Stimulated activated CD4-positive, alpha-beta T cell treated with anti-CD3 and anti-CD28 coated beads, Interleukin-15, amount 100 ng/mL, for 24 hours (primary cell): Measurements from ENCODE around the gene COLGALT1.
"Not testable (repeated sequence)": the region's sequence is repeated elsewhere in the genome, so short reads cannot be mapped to it uniquely, and the experiment has no call there.

ENCODE experiments used
- DNase-seq: peaks from one replicate; pipeline ENCODE4 v3.0.0-alpha.2; 2020

The COLGALT1 gene

GRCh38 chr19:17534767-17535166, 20.7 kb upstream of the COLGALT1 start:
- no peak for DNase-seq

DNA sequence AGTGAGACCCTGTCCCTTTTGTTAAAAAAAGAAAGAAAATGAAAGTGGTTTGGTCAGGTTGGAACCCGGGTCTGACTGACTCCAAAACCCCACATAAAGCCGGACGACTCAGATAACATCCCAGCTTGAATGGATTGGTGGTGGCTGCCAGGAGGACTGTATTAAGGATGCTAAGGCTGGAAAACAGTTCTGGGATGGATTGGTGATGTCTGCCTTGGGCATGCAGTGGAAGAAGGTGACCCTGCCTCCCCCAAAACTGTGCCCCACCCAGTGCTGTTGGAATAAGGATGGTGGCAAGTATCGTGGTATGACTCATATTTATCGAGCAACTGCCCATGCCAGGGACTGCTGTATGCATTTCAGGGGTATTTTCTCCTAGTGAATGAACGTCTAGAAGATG, 18.5 kb upstream of the COLGALT1 start:
- no peak for DNase-seq

DNA sequence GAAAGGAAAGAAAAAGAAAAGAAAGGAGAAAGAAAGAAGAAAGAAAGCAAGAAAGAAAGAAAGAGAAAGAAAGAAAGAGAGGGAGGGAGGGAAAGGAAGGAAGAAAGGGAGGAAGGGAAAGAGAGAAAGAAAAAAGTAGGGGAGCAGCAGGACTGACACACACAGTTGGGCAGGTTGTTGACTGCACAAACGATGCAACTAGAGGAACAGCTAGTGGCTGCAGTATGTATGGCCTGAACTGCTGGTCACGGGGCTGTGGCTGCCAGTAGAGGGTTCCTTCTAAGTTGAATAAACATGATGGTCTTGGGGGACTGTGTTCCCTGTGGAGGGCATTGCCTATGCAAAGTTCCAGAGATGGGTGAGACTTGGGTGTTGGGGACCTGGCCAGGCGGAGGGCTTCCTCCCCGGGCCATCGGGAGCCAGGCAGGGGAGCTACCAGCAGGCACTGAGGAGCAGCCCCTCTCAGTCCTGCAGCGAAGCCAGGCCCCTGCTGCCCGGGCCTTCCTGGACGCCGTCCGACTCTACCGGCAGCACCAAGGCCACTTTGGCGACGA, 16.7 kb upstream of the COLGALT1 start:
- no peak for DNase-seq

DNA sequence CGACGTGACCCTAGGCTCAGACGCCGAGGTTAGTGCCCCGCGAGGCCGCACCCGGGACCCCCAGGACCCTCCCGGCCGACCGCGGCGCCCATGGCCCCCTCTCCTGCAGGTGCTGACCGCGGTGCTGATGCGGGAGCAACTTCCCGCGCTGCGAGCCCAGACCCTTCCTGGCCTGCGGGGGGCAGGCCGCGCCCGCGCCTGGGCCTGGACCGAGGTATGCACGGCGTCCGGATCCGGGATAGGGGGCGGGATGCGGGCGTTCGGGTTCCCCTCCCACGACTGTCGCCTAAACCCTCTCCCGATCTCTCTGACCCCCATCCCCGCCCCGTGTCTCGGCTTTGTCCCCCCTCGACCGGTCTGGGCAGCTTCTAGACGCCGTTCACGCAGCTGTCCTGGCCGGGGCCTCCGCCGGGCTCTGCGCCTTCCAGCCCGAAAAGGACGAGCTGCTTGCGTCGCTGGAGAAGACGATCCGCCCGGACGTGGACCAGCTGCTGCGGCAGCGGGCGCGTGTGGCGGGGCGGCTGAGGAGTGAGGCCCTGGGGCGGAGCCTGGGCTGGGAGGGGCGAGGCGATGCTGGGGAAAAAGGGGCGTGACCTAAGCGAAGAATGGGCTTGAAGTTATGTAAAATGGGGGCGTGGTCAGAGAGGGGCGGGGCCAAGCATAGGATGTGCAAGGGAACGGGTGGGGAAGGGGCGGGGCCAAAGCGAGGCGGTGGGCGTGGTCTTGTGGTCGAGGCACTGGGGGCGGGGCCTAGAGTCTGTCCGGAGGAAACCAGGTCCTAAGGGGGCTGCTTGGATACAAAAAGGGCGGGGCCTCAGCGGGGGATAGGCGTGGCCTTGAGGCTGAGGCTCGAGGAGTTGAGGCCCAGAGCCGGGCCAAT, 16.0 kb upstream of the COLGALT1 start:
- DNase-seq: peak; percentile 97

DNA sequence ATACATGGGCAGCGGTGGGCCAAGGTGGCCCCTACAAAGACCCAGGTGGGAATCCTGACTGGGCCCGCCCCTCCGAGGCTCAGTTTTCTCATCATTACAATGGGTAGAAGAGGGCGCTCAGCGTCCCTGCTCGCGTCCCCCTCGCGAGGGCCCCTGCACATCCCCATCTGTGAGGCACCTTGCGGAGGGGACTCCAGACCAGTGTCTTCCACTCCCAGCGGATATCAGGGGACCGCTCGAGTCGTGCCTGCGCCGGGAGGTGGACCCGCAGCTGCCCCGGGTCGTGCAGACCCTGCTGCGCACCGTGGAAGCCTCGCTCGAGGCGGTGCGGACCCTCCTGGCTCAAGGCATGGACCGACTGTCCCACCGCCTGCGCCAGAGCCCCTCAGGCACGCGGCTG, 15.3 kb upstream of the COLGALT1 start:
- DNase-seq: no peak

GRCh38 chr19:17541184-17541759, 14.2 kb upstream of the COLGALT1 start:
- no peak for DNase-seq

DNA sequence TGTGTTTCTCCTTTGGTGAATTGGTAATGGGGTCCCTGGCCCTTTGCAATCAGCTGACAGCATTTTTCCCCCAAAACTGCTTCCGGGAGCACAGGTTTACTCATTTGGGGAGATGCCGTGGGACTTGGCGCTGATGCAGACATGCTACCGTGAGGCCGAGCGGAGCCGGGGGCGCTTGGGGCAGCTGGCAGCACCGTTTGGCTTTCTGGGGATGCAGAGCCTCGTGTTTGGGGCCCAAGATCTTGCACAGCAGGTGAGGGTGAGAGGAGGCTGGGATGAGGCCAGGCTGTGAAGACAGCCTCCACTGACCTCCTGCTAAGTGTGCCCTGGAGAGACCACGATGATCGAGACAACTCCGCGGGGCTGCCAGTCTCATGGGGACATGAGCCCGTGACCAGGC, 13.4 kb upstream of the COLGALT1 start:
- no peak for DNase-seq

- no peak for DNase-seq
Observed at GRCh38 chr19:17542793-17543582, 12.5 kb upstream of the COLGALT1 start.

- DNase-seq: no peak
Observed at GRCh38 chr19:17543986-17544385, 11.5 kb upstream of the COLGALT1 start.

GRCh38 chr19:17544418-17544817, 11.0 kb upstream of the COLGALT1 start:
- no peak for DNase-seq

GRCh38 chr19:17548145-17548544, 7.3 kb upstream of the COLGALT1 start:
- DNase-seq: no peak

- DNase-seq: no peak
Observed at GRCh38 chr19:17549085-17549740, 6.2 kb upstream of the COLGALT1 start.

- no peak for DNase-seq
Observed at GRCh38 chr19:17550076-17550667, 5.3 kb upstream of the COLGALT1 start.

- DNase-seq: not testable (repeated sequence)
Observed at GRCh38 chr19:17552735-17553134, 2.7 kb upstream of the COLGALT1 start.

GRCh38 chr19:17553256-17553655, 2.2 kb upstream of the COLGALT1 start:
- no peak for DNase-seq

DNA sequence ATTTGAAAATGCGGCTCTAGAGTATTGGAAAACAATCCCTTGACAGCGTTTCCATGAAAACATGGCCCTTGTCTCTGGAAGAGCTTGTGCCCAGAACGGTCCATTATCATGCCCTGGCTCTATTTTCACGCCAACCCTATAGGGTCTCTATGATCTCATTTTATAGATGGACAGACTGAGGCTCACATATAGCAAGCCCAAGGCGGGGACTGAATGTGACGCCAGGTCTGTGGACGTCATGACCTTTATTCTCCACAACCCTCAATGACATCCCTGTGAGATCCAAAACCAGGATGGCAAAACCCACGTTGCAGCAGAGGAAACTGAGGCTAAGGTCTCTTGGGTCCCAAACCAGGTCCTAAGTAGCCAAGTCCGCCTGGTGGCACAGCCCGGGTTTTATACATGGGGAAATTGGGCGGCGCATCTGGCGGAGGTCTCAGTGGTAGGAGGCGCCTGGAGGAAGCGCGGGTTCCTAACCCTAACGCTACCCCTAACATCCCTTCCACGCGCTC, 425 bp upstream of the COLGALT1 start:
- no peak for DNase-seq

- DNase-seq: peak; percentile 56
Observed at GRCh38 chr19:17555929-17556813, 722 bp downstream of the COLGALT1 start.

- DNase-seq: no peak
Observed at GRCh38 chr19:17556995-17557394, 1.5 kb downstream of the COLGALT1 start.

DNA sequence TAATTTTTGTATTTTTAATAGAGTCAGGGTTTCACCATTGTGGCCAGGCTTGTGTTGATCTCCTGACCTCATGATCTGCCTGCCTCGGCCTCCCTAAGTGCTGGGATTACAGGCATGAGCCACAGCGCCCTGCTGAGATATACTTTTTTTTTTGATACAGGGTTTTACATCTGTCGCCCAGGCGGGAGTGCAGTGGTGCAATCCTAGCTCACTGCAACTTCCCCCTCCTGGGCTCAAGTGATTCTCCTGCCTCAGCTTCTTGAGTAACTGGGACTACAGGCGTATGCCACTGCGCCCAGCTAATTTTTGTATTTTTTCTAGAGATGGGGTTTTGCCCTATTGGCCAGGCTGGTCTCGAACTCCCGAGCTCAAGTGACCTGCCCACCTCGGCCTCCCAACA, 2.0 kb downstream of the COLGALT1 start:
- DNase-seq: no peak

DNA sequence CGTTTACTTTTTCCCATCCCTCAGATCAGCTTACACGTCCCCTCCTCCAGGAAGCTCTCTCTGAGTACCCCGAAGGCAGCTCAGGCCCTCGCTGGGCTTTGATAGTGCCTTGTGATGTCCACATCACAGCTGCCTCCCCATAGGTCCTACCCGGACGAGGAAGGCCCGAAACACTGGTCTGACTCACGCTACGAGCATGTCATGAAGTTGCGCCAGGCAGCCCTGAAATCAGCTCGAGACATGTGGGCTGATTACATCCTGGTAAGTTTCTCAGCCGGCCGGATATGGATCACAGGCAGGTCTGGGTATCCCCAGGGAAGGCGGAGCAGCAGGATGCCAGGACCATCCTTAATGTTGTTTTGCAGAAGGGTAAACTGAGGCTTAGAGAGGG, 4.8 kb downstream of the COLGALT1 start:
- DNase-seq: no peak

DNA sequence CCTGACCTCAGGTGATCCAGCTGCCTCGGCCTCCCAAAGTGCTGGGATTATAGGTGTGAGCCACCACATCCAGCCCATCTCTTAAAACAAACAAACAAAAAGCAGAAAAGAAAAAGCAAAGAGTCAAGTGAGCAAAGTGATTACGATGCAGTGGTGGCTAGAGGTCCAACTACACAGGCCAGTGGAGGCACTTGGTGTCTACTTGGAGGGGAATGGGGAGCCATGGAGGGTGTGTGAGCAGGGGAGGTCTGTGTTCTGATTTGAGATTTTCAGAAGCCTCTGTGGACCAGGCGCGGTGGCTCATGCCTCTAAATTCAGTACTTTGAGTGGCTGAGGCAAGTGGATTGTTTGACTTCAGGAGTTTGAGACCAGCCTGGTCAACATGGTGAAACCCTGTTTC, 6.6 kb downstream of the COLGALT1 start:
- DNase-seq: no peak
